ENCODE results near the gene RORB. TPM values are rescaled to one million over a fixed set of nuclear protein-coding genes. Genes with fewer than 3 reads are reported as not detected.

RORB gene
- total RNA-seq, 1 donor from 2014 or later, result 2.1 TPM

DNA sequence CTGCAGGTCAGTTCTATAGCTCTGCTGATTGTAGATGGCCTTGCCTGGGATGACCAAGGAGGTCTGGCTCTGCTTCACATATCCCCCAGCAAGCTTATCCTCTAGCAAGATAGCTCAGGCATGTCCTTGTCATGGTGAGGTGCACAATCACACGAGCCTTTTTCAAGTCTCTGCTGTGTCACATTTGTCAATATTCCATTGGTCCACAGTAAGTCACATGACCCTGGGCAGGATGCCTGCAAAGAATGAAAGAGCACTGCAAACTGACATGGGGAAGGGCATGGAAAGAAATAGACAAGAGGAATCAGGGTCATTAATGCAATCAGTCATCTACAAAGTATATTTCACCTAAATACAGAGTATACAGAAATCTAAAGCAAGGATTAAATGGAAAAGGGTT, 142.0 kb downstream of the RORB start:
- Histone ChIP-seq H3K4me3 (no peak overlapping the region), H3K4me1 (no peaks in the 10 kb centered on the region), H3K9me3 (no peaks in the 10 kb centered on the region), H3K27ac (no peak overlapping the region), H3K36me3 (no peaks in the 10 kb centered on the region), H3K27me3 (peaks cover 4% of the 10 kb centered on the region)
- ATAC-seq, result no peak
- no peak for DNase-seq
- TF ChIP-seq, protein P1, sequence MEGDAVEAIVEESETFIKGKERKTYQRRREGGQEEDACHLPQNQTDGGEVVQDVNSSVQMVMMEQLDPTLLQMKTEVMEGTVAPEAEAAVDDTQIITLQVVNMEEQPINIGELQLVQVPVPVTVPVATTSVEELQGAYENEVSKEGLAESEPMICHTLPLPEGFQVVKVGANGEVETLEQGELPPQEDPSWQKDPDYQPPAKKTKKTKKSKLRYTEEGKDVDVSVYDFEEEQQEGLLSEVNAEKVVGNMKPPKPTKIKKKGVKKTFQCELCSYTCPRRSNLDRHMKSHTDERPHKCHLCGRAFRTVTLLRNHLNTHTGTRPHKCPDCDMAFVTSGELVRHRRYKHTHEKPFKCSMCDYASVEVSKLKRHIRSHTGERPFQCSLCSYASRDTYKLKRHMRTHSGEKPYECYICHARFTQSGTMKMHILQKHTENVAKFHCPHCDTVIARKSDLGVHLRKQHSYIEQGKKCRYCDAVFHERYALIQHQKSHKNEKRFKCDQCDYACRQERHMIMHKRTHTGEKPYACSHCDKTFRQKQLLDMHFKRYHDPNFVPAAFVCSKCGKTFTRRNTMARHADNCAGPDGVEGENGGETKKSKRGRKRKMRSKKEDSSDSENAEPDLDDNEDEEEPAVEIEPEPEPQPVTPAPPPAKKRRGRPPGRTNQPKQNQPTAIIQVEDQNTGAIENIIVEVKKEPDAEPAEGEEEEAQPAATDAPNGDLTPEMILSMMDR (IDR thresholded peaks at IDR 0.05), result no peak
- intact Hi-C loops (cut with DNase I), result no loop called here

DNA sequence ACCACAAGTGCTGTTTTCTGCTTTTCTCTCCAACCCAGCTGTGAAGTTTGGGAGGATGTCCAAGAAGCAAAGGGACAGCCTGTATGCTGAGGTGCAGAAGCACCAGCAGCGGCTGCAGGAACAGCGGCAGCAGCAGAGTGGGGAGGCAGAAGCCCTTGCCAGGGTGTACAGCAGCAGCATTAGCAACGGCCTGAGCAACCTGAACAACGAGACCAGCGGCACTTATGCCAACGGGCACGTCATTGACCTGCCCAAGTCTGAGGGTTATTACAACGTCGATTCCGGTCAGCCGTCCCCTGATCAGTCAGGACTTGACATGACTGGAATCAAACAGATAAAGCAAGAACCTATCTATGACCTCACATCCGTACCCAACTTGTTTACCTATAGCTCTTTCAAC, 145.2 kb downstream of the RORB start:
- H3K36me3 ChIP-seq, result no peaks in the 10 kb centered on the region
- H3K27ac ChIP-seq, result peak overlapping the region; percentile 38
- no peaks in the 10 kb centered on the region for H3K9me3 ChIP-seq
- TF ChIP-seq, protein P1 (IDR thresholded peaks at IDR 0.05), result no peak
- intact Hi-C loops (cut with DNase I), result no loop called here
- H3K4me1 ChIP-seq, result no peaks in the 10 kb centered on the region
- no peak overlapping the region for H3K4me3 ChIP-seq
- peaks cover 1% of the 10 kb centered on the region for H3K27me3 ChIP-seq
- peak; percentile 81 for DNase-seq
- ATAC-seq, result peak; percentile 78

DNA sequence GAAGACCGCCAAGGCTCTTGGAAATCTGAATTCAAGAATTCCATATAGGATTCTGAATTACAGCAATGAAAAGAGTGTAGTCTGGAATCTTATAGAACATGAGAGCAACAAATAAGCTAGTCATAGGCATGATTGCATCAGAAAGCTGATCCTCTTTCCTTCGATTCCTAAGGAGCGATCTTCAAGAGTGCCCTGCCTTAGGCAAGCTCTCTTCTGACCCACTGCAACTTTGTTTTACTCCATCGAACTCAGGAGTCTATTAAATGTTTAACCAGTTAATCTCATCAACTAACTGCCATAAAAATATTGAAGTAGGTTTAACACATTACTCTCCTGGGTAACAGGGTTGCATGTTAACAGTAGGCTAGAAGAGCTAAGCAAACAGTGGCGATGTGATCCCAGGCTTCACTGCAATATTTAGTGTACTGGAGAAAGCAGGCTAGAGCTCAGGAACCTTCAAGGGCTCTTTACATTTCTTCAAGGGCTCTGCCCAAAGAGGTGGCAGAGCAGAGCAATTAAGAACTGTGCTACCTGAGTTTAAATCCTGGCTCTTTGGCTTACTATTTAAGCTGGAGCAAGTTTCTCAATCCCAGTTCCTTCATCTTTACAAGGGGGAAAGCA, 146.3 kb downstream of the RORB start:
- peak; percentile 91 for ATAC-seq
- Histone ChIP-seq H3K27ac (peak overlapping the region; percentile 38), H3K36me3 (no peaks in the 10 kb centered on the region), H3K4me1 (no peaks in the 10 kb centered on the region), H3K4me3 (no peak overlapping the region), H3K27me3 (no peaks in the 10 kb centered on the region), H3K9me3 (no peaks in the 10 kb centered on the region)
- DNase-seq, result no peak
- TF ChIP-seq, protein P1 (IDR thresholded peaks at IDR 0.05), result no peak
- intact Hi-C loops (cut with DNase I), result no loop called here

DNA sequence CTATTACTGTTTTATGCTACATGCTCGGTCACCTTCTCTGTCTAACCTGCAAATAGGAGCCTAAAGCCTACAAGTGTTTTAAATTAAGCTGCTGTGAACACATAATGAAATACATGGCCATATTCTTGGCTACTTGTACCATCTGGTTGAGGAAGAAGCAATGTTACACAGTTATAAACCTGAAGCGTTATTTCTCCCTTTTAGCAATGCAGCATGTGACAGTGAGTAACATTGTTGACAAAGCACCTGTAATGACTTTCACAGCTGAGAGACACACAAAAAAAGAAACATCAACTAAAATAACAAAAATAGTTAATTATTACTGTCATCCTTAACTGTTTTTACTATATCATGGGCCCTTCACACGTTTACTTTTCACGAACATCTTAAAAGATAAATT, 146.9 kb downstream of the RORB start:
- DNase-seq (no peak), ATAC-seq (peak; percentile 7)
- intact Hi-C loops (cut with DNase I), result no loop called here
- H3K4me1 ChIP-seq, result no peaks in the 10 kb centered on the region
- no peak overlapping the region for H3K4me3 ChIP-seq
- no peaks in the 10 kb centered on the region for H3K36me3 ChIP-seq
- TF ChIP-seq, protein P1 (IDR thresholded peaks at IDR 0.05), result no peak
- no peak overlapping the region for H3K27ac ChIP-seq
- no peaks in the 10 kb centered on the region for H3K9me3 ChIP-seq
- no peaks in the 10 kb centered on the region for H3K27me3 ChIP-seq

DNA sequence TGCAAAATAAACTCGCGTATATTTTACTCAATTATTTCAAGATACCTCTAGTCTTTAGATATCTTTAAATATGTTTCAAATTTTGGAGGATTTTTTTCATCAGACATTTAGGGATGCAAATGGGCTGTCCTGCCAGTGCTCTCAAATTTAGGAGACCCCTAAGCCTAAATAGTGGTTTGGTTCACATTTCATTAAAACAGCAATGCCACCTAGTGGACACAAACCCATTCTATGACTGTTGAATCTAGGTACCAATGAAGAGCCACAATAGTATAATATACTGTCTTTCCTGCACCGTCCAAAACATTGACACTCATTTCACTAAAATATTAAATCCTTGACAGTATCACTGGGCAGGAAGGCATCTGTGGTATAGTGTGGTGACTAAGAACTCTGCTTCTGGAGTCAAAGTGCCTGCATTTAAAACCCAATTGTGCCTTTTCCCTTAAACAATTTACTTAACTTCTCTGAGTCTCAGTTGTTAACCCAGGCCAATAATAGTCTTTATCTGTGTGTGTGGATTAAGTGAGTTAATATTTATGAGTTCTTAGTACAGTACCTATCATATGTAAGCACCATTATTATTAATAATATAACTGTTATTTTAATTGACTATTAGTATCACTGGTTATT, 148.0 kb downstream of the RORB start:
- DNase-seq, result no peak
- H3K36me3 ChIP-seq, result no peaks in the 10 kb centered on the region
- H3K4me3 ChIP-seq, result no peak overlapping the region
- no peak overlapping the region for H3K27ac ChIP-seq
- no peaks in the 10 kb centered on the region for H3K27me3 ChIP-seq
- H3K9me3 ChIP-seq, result no peaks in the 10 kb centered on the region
- no peaks in the 10 kb centered on the region for H3K4me1 ChIP-seq
- TF ChIP-seq, protein P1 (IDR thresholded peaks at IDR 0.05), result peak; percentile 50
- intact Hi-C loops (cut with DNase I), result no loop called here
- no peak for ATAC-seq

All from upper lobe of right lung (tissue), 1 donor.